Glomerular endothelial cell (primary cell): ENCODE data around the gene ZNF556. TPM values are rescaled to one million over a fixed set of nuclear protein-coding genes. Genes with fewer than 3 reads are reported as not detected.
"Not testable (repeated sequence)": the region's sequence is repeated elsewhere in the genome, so short reads cannot be mapped to it uniquely, and the experiment has no call there.

Source experiments
- DNase-seq: peaks from one replicate; pipeline ENCODE4 v3.0.0-alpha.2; 2011; ENCODE audit warnings: low read depth, low spot score; ENCODE audit errors: extremely low read depth
- total RNA-seq: library from RNA; depleted of rRNA; stranded (reverse); fragments of >200 nt; gene quantifications from 2 replicates; pipeline ENCODE4 v1.2.3, GENCODE V29; 2015

ZNF556 gene
- total RNA-seq, 1 donor from 2014 or later: not detected

DNA sequence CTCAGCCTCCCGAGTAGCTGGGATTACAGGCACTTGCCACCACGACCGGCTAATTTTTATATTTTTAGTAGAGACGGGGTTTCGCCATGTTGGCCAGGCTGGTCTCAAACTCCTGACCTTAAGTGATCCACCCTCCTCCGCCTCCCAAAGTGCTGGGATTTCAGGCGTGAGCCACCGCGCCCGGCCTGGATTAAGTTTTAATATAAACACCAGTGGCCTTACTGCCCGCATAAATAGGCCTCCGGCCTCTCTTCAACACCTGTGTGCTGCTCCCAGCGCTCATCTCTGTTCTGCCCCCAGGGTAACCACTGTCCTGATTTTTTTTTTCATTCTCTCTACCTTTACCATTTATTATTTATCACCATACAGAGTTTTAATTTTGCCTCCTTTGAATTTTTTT, 36.2 kb downstream of the ZNF556 start:
- not testable (repeated sequence) for DNase-seq

DNA sequence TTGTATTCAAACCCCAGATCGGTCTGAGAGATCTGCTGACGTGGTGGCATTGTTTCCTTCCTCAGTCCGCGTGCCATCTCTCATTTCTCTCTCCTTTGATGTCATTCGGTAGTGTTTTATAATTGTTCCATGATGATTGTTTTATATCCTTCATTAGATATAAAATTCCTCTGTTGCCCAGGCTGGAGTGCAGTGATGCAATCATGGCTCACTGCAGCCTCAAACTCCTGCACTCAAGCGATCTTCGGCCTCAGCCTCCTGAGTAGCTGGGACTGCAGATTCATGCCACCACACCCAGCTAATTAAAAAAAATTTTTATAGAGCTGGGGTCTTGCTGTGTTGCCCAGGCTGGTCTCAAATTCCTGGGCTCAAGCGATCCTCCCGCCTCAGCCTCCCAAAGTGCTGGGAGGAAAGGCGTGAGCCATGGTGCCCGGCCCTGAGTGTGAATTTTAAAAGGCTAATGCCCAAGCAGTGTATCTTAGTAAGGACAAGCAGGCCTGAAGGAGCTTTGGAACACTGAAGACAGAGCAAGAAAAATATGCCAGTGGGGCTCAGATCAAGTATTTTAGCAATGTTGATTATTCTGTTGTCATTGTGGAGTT, 38.9 kb downstream of the ZNF556 start:
- no peak for DNase-seq

DNA sequence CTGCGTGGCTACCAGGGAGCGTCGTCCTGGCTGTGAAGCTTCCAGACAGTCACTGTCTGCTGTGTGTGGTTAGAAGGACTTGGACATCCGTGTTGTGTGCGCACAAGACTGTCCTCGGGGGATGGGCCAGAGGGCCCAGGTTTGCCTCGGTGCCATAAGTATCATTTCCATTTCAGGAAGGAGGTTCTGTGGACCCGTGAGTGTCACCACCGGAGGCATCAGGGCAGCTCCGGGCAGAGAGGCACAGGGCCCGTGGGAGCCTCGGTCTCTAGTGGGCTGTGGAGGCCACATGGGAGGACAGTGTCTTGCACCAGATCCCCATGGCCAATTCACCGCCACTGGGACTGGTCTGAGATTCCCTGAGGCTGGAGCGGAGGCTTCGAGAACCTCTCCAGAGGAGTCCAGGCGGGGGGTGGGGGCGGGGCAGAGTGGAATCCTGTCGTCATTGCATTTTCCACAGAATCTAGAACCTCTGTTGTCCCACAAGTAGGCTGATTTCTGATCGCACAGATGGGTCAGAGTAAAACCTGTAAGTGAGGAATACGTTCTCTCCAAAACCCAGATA, 39.6 kb downstream of the ZNF556 start:
- DNase-seq: no peak

DNA sequence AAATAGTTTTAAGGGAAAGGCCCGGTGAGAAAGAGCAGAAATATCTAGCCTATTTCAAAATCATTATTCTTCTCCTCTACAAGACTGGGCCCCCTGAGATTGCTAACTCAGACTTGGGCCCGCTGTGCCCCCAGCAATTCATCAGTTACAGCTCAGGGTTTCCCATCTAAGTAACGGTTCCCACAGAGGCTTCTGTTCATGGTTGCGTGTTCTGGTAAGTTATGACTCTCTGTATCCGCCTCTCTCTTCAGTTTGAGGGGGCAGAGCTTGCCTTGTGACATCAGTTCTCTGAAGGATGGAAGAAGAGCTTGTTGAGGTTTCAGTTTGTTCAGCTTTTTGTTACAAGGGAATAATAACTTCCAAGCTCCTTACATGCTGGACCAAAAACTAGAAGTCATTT, 45.2 kb downstream of the ZNF556 start:
- no peak for DNase-seq

DNA sequence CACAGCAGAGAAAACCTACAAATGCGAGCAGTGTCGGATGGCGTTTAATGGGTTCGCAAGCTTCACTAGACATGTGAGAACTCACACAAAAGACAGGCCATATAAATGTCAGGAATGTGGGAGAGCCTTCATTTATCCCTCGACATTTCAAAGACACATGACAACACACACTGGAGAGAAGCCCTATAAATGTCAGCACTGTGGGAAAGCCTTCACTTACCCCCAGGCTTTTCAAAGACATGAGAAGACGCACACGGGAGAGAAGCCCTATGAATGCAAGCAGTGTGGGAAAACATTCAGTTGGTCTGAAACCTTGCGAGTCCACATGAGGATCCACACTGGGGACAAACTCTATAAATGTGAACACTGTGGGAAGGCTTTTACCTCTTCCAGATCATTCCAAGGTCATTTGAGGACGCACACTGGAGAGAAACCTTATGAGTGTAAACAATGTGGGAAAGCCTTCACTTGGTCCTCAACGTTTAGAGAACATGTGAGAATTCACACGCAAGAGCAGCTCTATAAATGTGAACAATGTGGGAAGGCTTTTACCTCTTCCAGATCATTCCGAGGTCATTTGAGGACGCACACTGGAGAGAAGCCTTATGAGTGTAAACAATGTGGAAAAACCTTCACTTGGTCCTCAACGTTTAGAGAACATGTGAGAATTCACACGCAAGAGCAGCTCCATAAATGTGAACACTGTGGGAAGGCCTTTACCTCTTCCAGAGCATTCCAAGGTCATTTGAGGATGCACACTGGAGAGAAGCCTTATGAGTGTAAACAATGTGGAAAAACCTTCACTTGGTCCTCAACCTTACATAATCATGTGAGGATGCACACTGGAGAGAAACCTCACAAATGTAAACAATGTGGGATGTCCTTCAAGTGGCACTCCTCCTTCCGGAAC, 50.4 kb downstream of the ZNF556 start:
- DNase-seq: no peak

DNA sequence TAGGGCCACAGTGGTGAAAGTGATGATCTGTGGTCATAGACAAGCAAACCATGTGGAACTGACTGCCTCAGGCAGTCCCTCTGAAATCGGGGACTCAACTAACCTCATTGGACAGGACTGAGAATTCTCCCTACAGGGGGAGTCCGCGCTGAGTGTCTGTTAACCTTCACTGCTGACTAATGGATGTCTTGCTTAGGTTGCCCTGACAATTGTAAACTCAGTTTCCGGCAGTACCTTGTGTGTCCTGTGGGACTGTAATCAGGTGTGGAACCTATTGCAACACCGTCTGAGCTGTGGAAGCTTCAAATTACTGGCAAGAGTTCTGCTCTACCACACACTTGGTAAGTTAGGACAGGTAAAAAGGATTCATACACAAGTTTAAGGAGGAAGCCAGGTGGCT, 55.9 kb downstream of the ZNF556 start:
- DNase-seq: no peak

DNA sequence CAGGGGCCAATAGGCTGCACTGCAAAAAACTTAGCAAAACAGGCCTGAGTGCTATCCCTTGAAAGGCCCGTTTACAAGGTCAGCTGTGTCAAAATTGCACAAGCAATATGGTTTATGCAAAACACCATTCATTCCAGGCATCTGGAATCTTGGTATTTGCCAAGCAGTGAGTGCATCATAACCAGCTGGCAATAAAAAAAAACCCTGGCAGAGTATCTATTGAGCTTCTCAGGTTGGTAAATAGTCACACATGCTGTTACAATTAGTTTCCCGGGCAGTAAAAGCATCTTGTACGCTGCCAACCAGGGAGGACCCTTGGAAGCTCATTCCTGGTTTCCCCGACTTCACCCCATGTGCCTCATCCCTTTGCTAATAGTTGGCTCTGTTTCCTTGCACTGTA, 56.4 kb downstream of the ZNF556 start:
- no peak for DNase-seq

DNA sequence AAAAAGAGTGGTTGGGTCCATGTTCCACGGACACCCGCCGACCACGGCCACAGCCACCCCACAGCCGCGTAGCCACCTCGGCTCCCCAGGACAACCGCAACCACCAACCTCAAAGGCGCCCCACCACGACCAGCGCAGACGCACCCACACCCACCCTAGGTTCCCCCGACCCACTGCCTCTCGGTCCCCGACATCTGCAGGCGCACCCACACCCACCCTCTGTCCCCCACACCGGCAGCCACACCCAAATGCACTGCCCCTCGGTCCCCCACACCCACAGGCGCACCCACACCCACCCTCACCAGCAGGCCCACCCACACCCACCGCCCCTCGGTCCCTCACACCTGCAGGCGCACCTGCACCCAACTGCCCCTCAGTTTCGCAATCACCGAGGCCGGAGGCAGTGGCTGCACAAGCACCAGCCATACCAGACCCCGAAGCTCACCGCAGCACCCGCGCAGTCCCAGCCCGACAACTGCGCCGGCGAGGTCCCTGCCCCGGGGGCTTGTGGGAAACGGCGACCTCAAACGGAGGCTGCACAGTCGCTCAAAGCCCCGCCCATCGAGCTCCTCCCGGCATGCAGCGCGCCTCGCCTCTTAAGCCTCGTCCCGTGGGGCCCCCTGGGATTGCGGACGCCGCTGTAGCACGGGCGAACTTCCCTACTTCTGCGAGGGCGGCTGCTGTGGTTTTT, 59.4 kb downstream of the ZNF556 start:
- DNase-seq: no peak

DNA sequence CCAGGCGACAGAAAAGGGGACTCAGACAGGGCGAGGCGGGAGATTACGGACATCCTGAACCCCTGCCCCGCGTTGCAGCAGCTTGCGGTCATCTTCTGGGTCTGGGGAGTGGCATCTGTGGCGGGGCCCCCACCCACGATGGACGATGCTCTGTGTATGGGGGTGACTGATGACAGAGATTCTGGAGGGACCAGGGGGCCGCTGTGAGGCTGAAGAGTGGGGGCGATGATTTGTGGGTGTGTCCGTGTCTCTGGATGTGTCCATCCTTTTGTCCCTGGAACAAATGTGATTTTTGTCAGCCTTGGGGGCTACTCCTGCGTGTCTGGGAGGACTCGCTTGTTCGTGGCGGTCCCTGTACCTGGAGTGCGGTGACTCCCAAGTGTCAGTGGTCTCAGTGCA, 59.9 kb downstream of the ZNF556 start:
- DNase-seq: no peak

Other genes starting within 250 kb of the ZNF556 start
- 0.19 and 1.3 TPM in 2 replicates for gene GNG7, start 164.6 kb upstream of the ZNF556 start, total RNA-seq
- 0.47 and 3.1 TPM in 2 replicates for gene DIRAS1, start 146.0 kb upstream of the ZNF556 start, total RNA-seq
- gene SLC39A3, start 127.3 kb upstream of the ZNF556 start, total RNA-seq: 30.2 and 36.5 TPM in 2 replicates
- gene SGTA, start 84.1 kb upstream of the ZNF556 start, total RNA-seq: 75.1 and 80.2 TPM in 2 replicates
- 89.0 and 89.4 TPM in 2 replicates for gene THOP1, start 81.8 kb upstream of the ZNF556 start, total RNA-seq
- 2.7 and 5.4 TPM in 2 replicates for gene ZNF554, start 47.5 kb upstream of the ZNF556 start, total RNA-seq
- gene ZNF555, start 25.9 kb upstream of the ZNF556 start, total RNA-seq: 5.8 and 9.1 TPM in 2 replicates
- gene ZNF57, start 33.6 kb downstream of the ZNF556 start, total RNA-seq: 2.1 and 5.8 TPM in 2 replicates
- gene ZNF77, start 77.6 kb downstream of the ZNF556 start, total RNA-seq: 2.7 and 3.4 TPM in 2 replicates
- 0.58 and 0.88 TPM in 2 replicates for gene TLE6, start 110.2 kb downstream of the ZNF556 start, total RNA-seq
- gene TLE2, start 161.9 kb downstream of the ZNF556 start, total RNA-seq: 20.8 and 32.8 TPM in 2 replicates
- gene TLE5, start 195.2 kb downstream of the ZNF556 start, total RNA-seq: 343 and 401 TPM in 2 replicates
- gene GNA11, start 227.0 kb downstream of the ZNF556 start, total RNA-seq: 77.3 and 105 TPM in 2 replicates